GM12873 (cell line): ENCODE measurements around the gene ADGRE3.

Source experiments
- CTCF ChIP-seq: IDR thresholded peaks from 2 replicates; pipeline ENCODE4 v1.5.1; 2012; ENCODE audit warnings: low read depth, mild to moderate bottlenecking, moderate library complexity, low read length, control low read depth; ENCODE audit not compliant: insufficient read depth; ENCODE audit errors: missing control alignments

ADGRE3 gene

GRCh38 chr19:14580623-14581237 is 93.9 kb downstream of the ADGRE3 start:
- peak; percentile 52 for TF ChIP-seq CTCF

GRCh38 chr19:14577885-14578427 is 96.7 kb downstream of the ADGRE3 start:
- TF ChIP-seq CTCF = no peak

- no peak for TF ChIP-seq CTCF
These were observed 97.4 kb downstream of the ADGRE3 start for GRCh38 chr19:14577264-14577663.

GRCh38 chr19:14576363-14576762 is 98.3 kb downstream of the ADGRE3 start:
- no peak for TF ChIP-seq CTCF

- no peak for TF ChIP-seq CTCF
These were observed 99.1 kb downstream of the ADGRE3 start for GRCh38 chr19:14575428-14575980.

- peak; percentile 89 for TF ChIP-seq CTCF
These were observed 102.8 kb downstream of the ADGRE3 start, which contains the start of gene NDUFB7 for GRCh38 chr19:14571695-14572490. NDUFB7 (minus strand) TSS chr19:14572066; CDS start chr19:14572000, 66 bp downstream.
